ENCODE results near the gene PSMB8. TPM values are rescaled to one million over a fixed set of nuclear protein-coding genes. Genes with fewer than 3 reads are reported as not detected.

Gene PSMB8
- total RNA-seq, 3 donors from 2014 or later = 94.7 to 199 (median 117) TPM

- intact Hi-C loops (cut with DNase I, micrococcal nuclease) = no loop called here
- TF ChIP-seq CTCF (IDR thresholded peaks at IDR 0.05) = no peak
- Histone ChIP-seq H3K4me1 (ENCODE audit: low read depth) (peaks cover 14% of the 10 kb centered on the region), H3K9me3 (no peaks in the 10 kb centered on the region), H3K4me3 (no peak overlapping the region), H3K36me3 (ENCODE audit: low read depth) (no peaks in the 10 kb centered on the region)
- DNase-seq (no peak), ATAC-seq (no peak)
Measured at GRCh38 chr6:32836873-32837272, 7.0 kb downstream of the PSMB8 start.

- no peak for ATAC-seq
- intact Hi-C loops (cut with DNase I, micrococcal nuclease) = no loop called here
- Histone ChIP-seq H3K36me3 (ENCODE audit: low read depth) (no peaks in the 10 kb centered on the region), H3K4me3 (no peak overlapping the region), H3K4me1 (ENCODE audit: low read depth) (peaks cover 11% of the 10 kb centered on the region), H3K9me3 (no peaks in the 10 kb centered on the region)
- DNase-seq = no peak
- TF ChIP-seq CTCF (IDR thresholded peaks at IDR 0.05) = no peak
Measured at GRCh38 chr6:32835167-32835893, 8.5 kb downstream of the PSMB8 start.

- no peak for TF ChIP-seq CTCF (IDR thresholded peaks at IDR 0.05)
- H3K4me1 ChIP-seq (ENCODE audit: low read depth) = peaks cover 9% of the 10 kb centered on the region
- DNase-seq = no peak
- H3K9me3 ChIP-seq = no peaks in the 10 kb centered on the region
- H3K4me3 ChIP-seq = no peak overlapping the region
- no peaks in the 10 kb centered on the region for H3K36me3 ChIP-seq (ENCODE audit: low read depth)
- no peak for ATAC-seq
- intact Hi-C loops (cut with DNase I, micrococcal nuclease) = no loop called here
Measured at GRCh38 chr6:32833664-32834063, 10.2 kb downstream of the PSMB8 start.

GRCh38 chr6:32832535-32832934 lies 11.3 kb downstream of the PSMB8 start:
- H3K36me3 ChIP-seq (ENCODE audit: low read depth) = no peaks in the 10 kb centered on the region
- ATAC-seq (no peak), DNase-seq (no peak)
- no peak overlapping the region for H3K4me3 ChIP-seq
- peaks cover 3% of the 10 kb centered on the region for H3K4me1 ChIP-seq (ENCODE audit: low read depth)
- no peaks in the 10 kb centered on the region for H3K9me3 ChIP-seq
- intact Hi-C loops (cut with DNase I, micrococcal nuclease) = no loop called here
- no peak for TF ChIP-seq CTCF (IDR thresholded peaks at IDR 0.05)

GRCh38 chr6:32830936-32831335 lies 12.9 kb downstream of the PSMB8 start:
- ATAC-seq = no peak
- Histone ChIP-seq H3K9me3 (no peaks in the 10 kb centered on the region), H3K36me3 (ENCODE audit: low read depth) (no peaks in the 10 kb centered on the region), H3K4me1 (ENCODE audit: low read depth) (no peaks in the 10 kb centered on the region), H3K4me3 (no peak overlapping the region)
- intact Hi-C loops (cut with DNase I, micrococcal nuclease) = no loop called here
- TF ChIP-seq CTCF (IDR thresholded peaks at IDR 0.05) = no peak
- DNase-seq = no peak

GRCh38 chr6:32830017-32830416 lies 13.8 kb downstream of the PSMB8 start:
- no peak for TF ChIP-seq CTCF (IDR thresholded peaks at IDR 0.05)
- no peaks in the 10 kb centered on the region for H3K4me1 ChIP-seq (ENCODE audit: low read depth)
- intact Hi-C loops (cut with DNase I, micrococcal nuclease) = no loop called here
- no peak overlapping the region for H3K4me3 ChIP-seq
- H3K36me3 ChIP-seq (ENCODE audit: low read depth) = no peaks in the 10 kb centered on the region
- ATAC-seq (no peak), DNase-seq (no peak)
- H3K9me3 ChIP-seq = no peaks in the 10 kb centered on the region
